Tibial nerve (tissue), 4 donors: Measurements from ENCODE around the gene SENP6. TPM values are rescaled to one million over a fixed set of nuclear protein-coding genes. Genes with fewer than 3 reads are reported as not detected.
"Not testable (repeated sequence)": the region's sequence is repeated elsewhere in the genome, so short reads cannot be mapped to it uniquely, and the experiment has no call there.

Source experiments
- DNase-seq, 2 donors: peaks; one replicate each; pipeline ENCODE4 v3.0.0-alpha.2; 2019; ENCODE audit warnings: low spot score in 2 of 2
- H3K27ac ChIP-seq, 4 donors: fragments of 200-600 bp; sonication (generic) in 3 of 4; one replicate each; pipeline ENCODE4 v1.5.1; 2017 to 2019; ENCODE audit warnings: mild to moderate bottlenecking in 1 of 4
- H3K27me3 ChIP-seq, 2 donors: fragments of 200-600 bp; sonication (generic) in 1 of 2; one replicate each; pipeline versions ENCODE4 v1.5.1 to v1.6.0; 2017 to 2019
- H3K36me3 ChIP-seq, 3 donors: fragments of 200-600 bp; sonication (generic); one replicate each; pipeline ENCODE4 v1.5.1; 2018 to 2019
- H3K4me1 ChIP-seq, 4 donors: fragments of 200-600 bp; sonication (generic) in 3 of 4; one replicate each; pipeline ENCODE4 v1.5.1; 2017 to 2019
- H3K4me3 ChIP-seq, 4 donors: fragments of 200-600 bp; sonication (generic) in 3 of 4; one replicate each; pipeline ENCODE4 v1.5.1; 2017 to 2019; ENCODE audit warnings: mild to moderate bottlenecking in 1 of 4, moderate library complexity in 1 of 4
- H3K9me3 ChIP-seq, 4 donors: fragments of 200-600 bp; sonication (generic) in 3 of 4; one replicate each; pipeline ENCODE4 v1.5.1; 2017 to 2019
- EP300 ChIP-seq, 2 donors: sonication (generic); formaldehyde crosslinking; IDR thresholded peaks; one replicate each; pipeline ENCODE4 v1.6.1; 2017; ENCODE audit warnings: antibody characterized with exemption in 2 of 2, mild to moderate bottlenecking in 1 of 2
- POLR2A ChIP-seq, 2 donors: fragments of 450-650 bp; IDR thresholded peaks; one replicate each; pipeline ENCODE4 v1.6.1; 2017; ENCODE audit warnings: antibody characterized with exemption in 2 of 2, mild to moderate bottlenecking in 2 of 2, moderate library complexity in 2 of 2
- WGBS, 2 donors: methylation state at CpG; one replicate each; pipeline ENCODE4 v1.1.5; 2018; 5-methylcytosine and 5-hydroxymethylcytosine counted together
- total RNA-seq, 4 donors: library from RNA; depleted of rRNA; stranded (reverse); fragments of >200 nt; gene quantifications; one replicate each; pipeline ENCODE4 v1.1.0, GENCODE V29; 2016
- TF ChIP-seq, protein P1 (sequence below), 5 experiments: fragments of 200-600 bp in 3 of 5; fragments of 450-650 bp in 2 of 5; sonication (generic) in 3 of 5; IDR thresholded peaks; one replicate each; pipeline ENCODE4 v1.5.1; 2016 to 2019; ENCODE audit warnings: antibody characterized with exemption in 5 of 5, mild to moderate bottlenecking in 3 of 5, moderate library complexity in 2 of 5

Gene SENP6
- total RNA-seq, 4 donors from 2014 or later: 107 to 171 (median 142) TPM

DNA sequence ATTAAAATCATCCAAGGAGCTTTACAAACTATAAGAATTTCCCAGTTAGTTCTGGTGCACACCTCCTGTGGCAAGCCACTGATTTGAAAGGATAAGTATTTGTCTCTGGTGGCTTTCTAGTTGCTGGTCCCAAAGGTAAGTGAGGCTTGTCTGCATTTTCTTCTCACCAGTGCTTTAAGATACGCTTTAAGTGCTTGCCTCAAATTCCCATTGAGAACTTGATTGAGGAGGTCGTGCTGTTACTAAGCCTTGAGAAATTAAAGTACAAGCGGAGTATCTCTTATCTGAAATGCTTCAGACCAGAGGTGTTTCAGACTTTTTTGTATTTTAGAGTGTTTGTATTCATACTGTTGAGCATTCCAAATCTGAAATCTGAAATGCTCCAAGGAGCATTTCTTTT lies 117.5 kb downstream of the SENP6 start:
- H3K9me3 ChIP-seq: no peaks in the 10 kb centered on the region
- no peaks in the 10 kb centered on the region for H3K27me3 ChIP-seq
- DNase-seq: no peak
- no peak overlapping the region for H3K27ac ChIP-seq
- no peak overlapping the region for H3K4me3 ChIP-seq
- TF ChIP-seq, protein P1, sequence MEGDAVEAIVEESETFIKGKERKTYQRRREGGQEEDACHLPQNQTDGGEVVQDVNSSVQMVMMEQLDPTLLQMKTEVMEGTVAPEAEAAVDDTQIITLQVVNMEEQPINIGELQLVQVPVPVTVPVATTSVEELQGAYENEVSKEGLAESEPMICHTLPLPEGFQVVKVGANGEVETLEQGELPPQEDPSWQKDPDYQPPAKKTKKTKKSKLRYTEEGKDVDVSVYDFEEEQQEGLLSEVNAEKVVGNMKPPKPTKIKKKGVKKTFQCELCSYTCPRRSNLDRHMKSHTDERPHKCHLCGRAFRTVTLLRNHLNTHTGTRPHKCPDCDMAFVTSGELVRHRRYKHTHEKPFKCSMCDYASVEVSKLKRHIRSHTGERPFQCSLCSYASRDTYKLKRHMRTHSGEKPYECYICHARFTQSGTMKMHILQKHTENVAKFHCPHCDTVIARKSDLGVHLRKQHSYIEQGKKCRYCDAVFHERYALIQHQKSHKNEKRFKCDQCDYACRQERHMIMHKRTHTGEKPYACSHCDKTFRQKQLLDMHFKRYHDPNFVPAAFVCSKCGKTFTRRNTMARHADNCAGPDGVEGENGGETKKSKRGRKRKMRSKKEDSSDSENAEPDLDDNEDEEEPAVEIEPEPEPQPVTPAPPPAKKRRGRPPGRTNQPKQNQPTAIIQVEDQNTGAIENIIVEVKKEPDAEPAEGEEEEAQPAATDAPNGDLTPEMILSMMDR (IDR thresholded peaks at IDR 0.05): no peak
- TF ChIP-seq EP300 (IDR thresholded peaks at IDR 0.05): no peak
- TF ChIP-seq POLR2A (IDR thresholded peaks at IDR 0.05): no peak
- no peaks in the 10 kb centered on the region for H3K4me1 ChIP-seq
- H3K36me3 ChIP-seq: peaks cover 0 to 24% (median 0%) of the 10 kb centered on the region in 3 donors
- WGBS, 2 donors: 96 to 98% methylated on average over 3 of the region's 3 CpGs

DNA sequence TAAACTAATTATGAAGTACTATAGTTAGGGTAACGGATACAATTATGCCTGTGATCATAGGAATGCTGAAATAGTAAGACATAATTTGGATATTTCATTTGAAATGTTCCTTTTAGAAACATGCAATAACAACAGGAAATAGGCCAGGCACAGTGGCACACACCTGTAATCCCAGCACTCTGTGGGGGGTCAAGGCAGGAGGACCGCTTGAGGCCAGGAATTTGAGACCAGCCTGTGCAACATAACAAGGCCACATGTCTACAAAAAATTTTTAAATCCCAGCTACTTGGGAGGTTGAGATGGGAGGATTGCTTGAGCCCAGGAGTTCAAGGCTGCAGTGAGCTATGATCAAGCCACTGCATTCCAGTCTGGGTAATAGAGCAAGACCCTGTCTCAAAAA lies 121.7 kb downstream of the SENP6 start:
- Histone ChIP-seq H3K36me3 (no peaks in the 10 kb centered on the region), H3K27ac (no peak overlapping the region), H3K27me3 (no peaks in the 10 kb centered on the region), H3K9me3 (no peaks in the 10 kb centered on the region), H3K4me3 (no peak overlapping the region), H3K4me1 (no peaks in the 10 kb centered on the region)
- no peak for DNase-seq
- 74 to 75% methylated on average over 2 of the region's 2 CpGs for WGBS, 2 donors
- TF ChIP-seq EP300 (IDR thresholded peaks at IDR 0.05): no peak
- TF ChIP-seq, protein P1 (IDR thresholded peaks at IDR 0.05): no peak
- no peak for TF ChIP-seq POLR2A (IDR thresholded peaks at IDR 0.05)

DNA sequence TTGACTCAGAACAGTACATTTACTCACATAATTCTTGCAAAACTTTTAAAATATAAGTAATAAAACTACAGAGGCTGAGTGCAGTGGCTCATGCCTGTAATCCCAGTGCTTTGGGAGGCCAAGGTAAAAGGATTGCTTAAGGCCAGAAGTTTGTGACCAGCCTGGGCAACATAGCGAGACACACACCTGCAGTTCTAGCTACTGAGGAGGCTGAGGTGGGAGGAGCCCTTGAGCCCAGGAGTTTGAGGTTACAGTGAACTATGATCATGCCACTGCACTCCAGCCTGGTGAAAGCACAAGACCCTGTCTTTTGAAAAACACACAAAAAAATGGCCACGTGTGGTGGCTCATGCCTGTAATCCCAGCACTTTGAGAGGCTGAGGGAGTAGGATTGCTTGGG lies 125.5 kb downstream of the SENP6 start:
- WGBS, 2 donors: 87 to 93% methylated on average over 2 of the region's 2 CpGs
- TF ChIP-seq, protein P1 (IDR thresholded peaks at IDR 0.05): no peak
- TF ChIP-seq EP300 (IDR thresholded peaks at IDR 0.05) (no peak), POLR2A (IDR thresholded peaks at IDR 0.05) (no peak)
- no peak overlapping the region for H3K27ac ChIP-seq

DNA sequence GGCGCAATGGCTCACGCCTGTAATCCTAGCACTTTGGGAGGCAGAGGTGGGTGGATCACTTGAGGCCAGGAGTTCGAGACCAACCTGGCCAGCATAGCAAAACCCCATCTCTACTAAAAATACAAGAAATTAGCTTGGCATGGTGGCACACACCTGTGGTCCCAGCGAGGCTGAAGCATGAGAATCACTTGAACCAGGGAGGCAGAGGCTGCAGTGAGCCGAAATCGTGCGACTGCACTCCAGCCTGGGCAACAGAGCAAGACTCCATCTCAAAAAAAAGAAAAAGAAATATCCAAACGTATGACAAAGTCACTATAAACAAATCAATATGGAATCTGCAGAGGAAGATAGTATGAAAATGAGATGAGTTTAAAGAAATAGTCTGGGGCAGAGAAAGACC lies 129.3 kb downstream of the SENP6 start:
- 87 to 88% methylated on average over 8 of the region's 8 CpGs for WGBS, 2 donors
- H3K36me3 ChIP-seq, H3K4me1 ChIP-seq, H3K27ac ChIP-seq, H3K9me3 ChIP-seq, H3K4me3 ChIP-seq, H3K27me3 ChIP-seq, DNase-seq: not testable (repeated sequence)

More for the DNA sequence above, 125.5 kb downstream of the SENP6 start:
- Histone ChIP-seq H3K27me3 (no peaks in the 10 kb centered on the region), H3K4me3 (no peak overlapping the region), H3K36me3 (no peaks in the 10 kb centered on the region), H3K4me1 (no peaks in the 10 kb centered on the region), H3K9me3 (no peaks in the 10 kb centered on the region)
- no peak for DNase-seq

DNA sequence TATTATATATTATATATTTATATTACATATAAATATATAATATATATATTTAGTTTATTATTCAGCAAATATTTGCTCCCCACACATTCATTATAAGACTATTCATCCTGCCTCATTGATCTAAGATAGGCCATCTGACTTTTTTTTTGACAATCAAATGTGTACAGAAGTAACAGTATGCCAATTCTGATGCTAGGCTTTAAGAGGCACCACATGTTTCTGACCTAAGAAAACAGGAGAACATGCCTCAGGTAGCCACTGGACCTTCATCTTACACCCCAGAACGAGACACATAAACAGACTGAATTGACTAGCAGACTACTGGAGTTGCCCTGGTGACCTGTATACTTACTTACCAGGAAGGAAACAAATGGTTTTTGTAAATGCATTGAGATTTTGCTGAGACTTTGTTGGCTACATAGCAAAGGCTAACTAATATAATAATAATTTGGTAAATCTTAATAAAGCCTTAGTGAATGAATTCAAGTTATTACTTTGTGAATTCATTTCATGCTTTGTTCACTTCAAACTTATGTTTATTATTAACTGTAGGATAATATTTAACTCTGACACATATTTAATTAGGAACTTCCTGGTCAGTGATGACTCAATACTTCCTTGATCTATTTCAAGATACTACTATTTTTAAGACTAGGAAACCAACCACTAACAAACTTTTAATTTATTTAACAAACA lies 134.0 kb downstream of the SENP6 start:
- no peak for DNase-seq
- Histone ChIP-seq H3K4me1 (no peaks in the 10 kb centered on the region), H3K36me3 (no peaks in the 10 kb centered on the region), H3K4me3 (no peak overlapping the region), H3K9me3 (no peaks in the 10 kb centered on the region), H3K27me3 (no peaks in the 10 kb centered on the region), H3K27ac (no peak overlapping the region)
- TF ChIP-seq POLR2A (IDR thresholded peaks at IDR 0.05) (no peak), EP300 (IDR thresholded peaks at IDR 0.05) (no peak)
- TF ChIP-seq, protein P1 (IDR thresholded peaks at IDR 0.05): no peak
- WGBS, 2 donors: 37 to 38% methylated on average over 1 of the region's 1 CpG
